Esophagus squamous epithelium (tissue), 4 donors: ENCODE data around the gene INA.
"Not testable (repeated sequence)": the region's sequence is repeated elsewhere in the genome, so short reads cannot be mapped to it uniquely, and the experiment has no call there.

Experiments
- CTCF ChIP-seq, 6 experiments: fragments of 450-650 bp in 4 of 6; fragments of 200-600 bp in 2 of 6; sonication (generic) in 2 of 6; IDR thresholded peaks; one replicate each; pipeline ENCODE4 v1.5.1; 2016 to 2019; ENCODE audit warnings: antibody characterized with exemption in 6 of 6, mild to moderate bottlenecking in 4 of 6, moderate library complexity in 4 of 6
- POLR2A ChIP-seq, 4 donors: fragments of 450-650 bp; IDR thresholded peaks; one replicate each; pipeline ENCODE4 v1.6.1; 2017; ENCODE audit warnings: antibody characterized with exemption in 4 of 4, mild to moderate bottlenecking in 4 of 4, moderate library complexity in 3 of 4

- not testable (repeated sequence) for TF ChIP-seq CTCF, POLR2A (IDR thresholded peaks at IDR 0.05)
These were observed 31.4 kb upstream of the INA start, which contains the start of gene RPEL1 for GRCh38 chr10:103245587-103245986.
